ENCODE measurements around the gene SEMA4D. TPM values are rescaled to one million over a fixed set of nuclear protein-coding genes. Genes with fewer than 3 reads are reported as not detected.

The SEMA4D gene
- polyA plus RNA-seq, 1 donor from 2014 or later: 34.0 TPM

DNA sequence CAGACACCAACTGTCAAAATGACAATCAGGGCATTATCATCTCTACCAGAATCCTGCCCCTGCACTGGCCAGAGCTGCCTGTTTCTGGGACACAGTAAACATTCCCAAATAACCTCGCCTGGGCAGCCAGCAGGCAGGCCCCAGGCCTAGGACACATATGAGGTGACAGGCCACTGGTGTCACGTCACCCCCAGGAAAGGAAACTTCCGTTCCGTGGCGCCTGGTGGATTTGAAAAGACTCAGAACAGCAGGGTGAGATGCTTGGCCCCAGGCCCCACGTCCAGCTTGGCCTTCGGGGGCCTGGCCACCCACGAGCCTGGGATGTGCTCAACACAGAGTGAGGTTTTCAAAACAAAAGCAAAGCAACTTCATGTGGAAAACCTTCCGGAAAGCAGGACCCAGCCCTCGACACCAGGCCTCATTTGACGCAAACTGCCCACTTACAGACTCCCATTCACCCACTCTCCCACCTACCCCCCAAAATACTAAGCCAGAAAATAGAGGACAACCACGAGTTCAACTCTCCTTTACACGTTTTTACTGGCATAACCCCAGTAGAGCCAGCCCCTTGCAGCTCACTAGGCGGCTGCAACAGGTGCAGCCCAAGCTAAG, 1.2 kb downstream of the SEMA4D start:
- Histone ChIP-seq H3K27me3 (ENCODE audit: insufficient read depth, low read depth, low read length) (no peaks in the 10 kb centered on the region), H3K36me3 (ENCODE audit: insufficient read depth, low read length) (no peaks in the 10 kb centered on the region), H3K9ac (ENCODE audit: low read length) (peak overlapping the region; percentile 93), H3K27ac (ENCODE audit: low read length) (peak overlapping the region; percentile 66), H3K79me2 (replicated peaks; ENCODE audit: insufficient read depth, low read length) (peaks cover 66% of the 10 kb centered on the region), H3K4me2 (ENCODE audit: low read length) (peak overlapping the region; percentile 76), H3F3A (ENCODE audit: insufficient read depth, low read length, poor library complexity, severe bottlenecking) (no peaks in the 10 kb centered on the region), H3K9me3 (ENCODE audit: low read length) (no peaks in the 10 kb centered on the region), H3K9me2 (ENCODE audit: insufficient read depth, low read length) (no peaks in the 10 kb centered on the region), H2AFZ (ENCODE audit: low read depth, low read length) (no peak overlapping the region), H3K4me3 (ENCODE audit: low read length) (peak overlapping the region; percentile 78), H4K20me1 (ENCODE audit: insufficient read depth) (no peaks in the 10 kb centered on the region)
- TF ChIP-seq, protein P1, sequence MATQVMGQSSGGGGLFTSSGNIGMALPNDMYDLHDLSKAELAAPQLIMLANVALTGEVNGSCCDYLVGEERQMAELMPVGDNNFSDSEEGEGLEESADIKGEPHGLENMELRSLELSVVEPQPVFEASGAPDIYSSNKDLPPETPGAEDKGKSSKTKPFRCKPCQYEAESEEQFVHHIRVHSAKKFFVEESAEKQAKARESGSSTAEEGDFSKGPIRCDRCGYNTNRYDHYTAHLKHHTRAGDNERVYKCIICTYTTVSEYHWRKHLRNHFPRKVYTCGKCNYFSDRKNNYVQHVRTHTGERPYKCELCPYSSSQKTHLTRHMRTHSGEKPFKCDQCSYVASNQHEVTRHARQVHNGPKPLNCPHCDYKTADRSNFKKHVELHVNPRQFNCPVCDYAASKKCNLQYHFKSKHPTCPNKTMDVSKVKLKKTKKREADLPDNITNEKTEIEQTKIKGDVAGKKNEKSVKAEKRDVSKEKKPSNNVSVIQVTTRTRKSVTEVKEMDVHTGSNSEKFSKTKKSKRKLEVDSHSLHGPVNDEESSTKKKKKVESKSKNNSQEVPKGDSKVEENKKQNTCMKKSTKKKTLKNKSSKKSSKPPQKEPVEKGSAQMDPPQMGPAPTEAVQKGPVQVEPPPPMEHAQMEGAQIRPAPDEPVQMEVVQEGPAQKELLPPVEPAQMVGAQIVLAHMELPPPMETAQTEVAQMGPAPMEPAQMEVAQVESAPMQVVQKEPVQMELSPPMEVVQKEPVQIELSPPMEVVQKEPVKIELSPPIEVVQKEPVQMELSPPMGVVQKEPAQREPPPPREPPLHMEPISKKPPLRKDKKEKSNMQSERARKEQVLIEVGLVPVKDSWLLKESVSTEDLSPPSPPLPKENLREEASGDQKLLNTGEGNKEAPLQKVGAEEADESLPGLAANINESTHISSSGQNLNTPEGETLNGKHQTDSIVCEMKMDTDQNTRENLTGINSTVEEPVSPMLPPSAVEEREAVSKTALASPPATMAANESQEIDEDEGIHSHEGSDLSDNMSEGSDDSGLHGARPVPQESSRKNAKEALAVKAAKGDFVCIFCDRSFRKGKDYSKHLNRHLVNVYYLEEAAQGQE (IDR thresholded peaks at IDR 0.05; ENCODE audit: borderline replicate concordance): no peak
- peak; percentile 14 for TF ChIP-seq RAD21 (conservative IDR thresholded peaks at IDR 0.05)
- no peak for TF ChIP-seq EP300 (conservative IDR thresholded peaks at IDR 0.05; ENCODE audit: poor library complexity, severe bottlenecking)
- TF ChIP-seq, protein P2, sequence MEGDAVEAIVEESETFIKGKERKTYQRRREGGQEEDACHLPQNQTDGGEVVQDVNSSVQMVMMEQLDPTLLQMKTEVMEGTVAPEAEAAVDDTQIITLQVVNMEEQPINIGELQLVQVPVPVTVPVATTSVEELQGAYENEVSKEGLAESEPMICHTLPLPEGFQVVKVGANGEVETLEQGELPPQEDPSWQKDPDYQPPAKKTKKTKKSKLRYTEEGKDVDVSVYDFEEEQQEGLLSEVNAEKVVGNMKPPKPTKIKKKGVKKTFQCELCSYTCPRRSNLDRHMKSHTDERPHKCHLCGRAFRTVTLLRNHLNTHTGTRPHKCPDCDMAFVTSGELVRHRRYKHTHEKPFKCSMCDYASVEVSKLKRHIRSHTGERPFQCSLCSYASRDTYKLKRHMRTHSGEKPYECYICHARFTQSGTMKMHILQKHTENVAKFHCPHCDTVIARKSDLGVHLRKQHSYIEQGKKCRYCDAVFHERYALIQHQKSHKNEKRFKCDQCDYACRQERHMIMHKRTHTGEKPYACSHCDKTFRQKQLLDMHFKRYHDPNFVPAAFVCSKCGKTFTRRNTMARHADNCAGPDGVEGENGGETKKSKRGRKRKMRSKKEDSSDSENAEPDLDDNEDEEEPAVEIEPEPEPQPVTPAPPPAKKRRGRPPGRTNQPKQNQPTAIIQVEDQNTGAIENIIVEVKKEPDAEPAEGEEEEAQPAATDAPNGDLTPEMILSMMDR (IDR thresholded peaks at IDR 0.05; ENCODE audit: poor library complexity, severe bottlenecking): no peak

DNA sequence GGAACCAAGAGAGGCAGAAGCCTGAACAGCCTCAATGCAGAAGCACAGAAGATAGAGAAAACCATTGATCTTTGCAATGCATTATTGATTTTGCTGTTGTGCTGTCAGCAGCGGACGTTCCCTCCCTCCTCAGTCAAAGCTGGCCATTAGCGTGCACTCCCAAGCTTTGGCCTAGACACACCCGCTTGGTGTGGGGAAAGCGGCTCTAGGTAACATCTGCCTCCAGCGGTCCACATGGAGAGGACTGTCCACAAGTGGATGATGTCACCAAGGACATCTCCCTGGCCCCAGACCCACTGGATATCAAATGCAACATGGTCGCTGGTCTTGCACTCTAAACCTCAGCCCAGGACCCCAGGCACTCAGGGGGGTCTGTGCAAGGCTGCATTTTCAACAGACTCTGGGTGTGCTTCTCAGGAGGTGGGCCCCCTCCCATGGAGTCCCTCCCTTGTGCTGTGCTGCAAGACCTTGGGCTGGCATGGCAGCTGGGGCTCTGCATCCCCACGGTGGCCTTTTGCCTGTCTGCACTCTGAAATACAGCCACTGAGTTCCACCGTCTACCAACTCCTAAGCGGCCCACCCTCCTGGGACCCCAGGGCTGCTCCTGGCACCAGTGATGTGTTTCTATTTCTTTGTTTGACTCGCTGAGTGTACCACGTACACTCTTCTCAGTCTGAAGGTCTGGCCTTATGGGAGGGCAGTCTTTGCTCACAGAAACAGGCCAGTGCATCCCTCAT, 1.9 kb downstream of the SEMA4D start:
- H3K9ac ChIP-seq (ENCODE audit: low read length): peak overlapping the region; percentile 93
- H3K4me3 ChIP-seq (ENCODE audit: low read length): peak overlapping the region; percentile 78
- no peaks in the 10 kb centered on the region for H3K9me2 ChIP-seq (ENCODE audit: insufficient read depth, low read length)
- peak overlapping the region; percentile 76 for H3K4me2 ChIP-seq (ENCODE audit: low read length)
- H3K9me3 ChIP-seq (ENCODE audit: low read length): no peaks in the 10 kb centered on the region
- no peaks in the 10 kb centered on the region for H3F3A ChIP-seq (ENCODE audit: insufficient read depth, low read length, poor library complexity, severe bottlenecking)
- no peak overlapping the region for H2AFZ ChIP-seq (ENCODE audit: low read depth, low read length)
- H3K27ac ChIP-seq (ENCODE audit: low read length): peak overlapping the region; percentile 66
- no peaks in the 10 kb centered on the region for H3K36me3 ChIP-seq (ENCODE audit: insufficient read depth, low read length)
- no peaks in the 10 kb centered on the region for H4K20me1 ChIP-seq (ENCODE audit: insufficient read depth)
- peaks cover 72% of the 10 kb centered on the region for H3K79me2 ChIP-seq (replicated peaks; ENCODE audit: insufficient read depth, low read length)
- H3K27me3 ChIP-seq (ENCODE audit: insufficient read depth, low read depth, low read length): no peaks in the 10 kb centered on the region
- TF ChIP-seq SMC3 (conservative IDR thresholded peaks at IDR 0.05; ENCODE audit: poor library complexity) (no peak), EP300 (conservative IDR thresholded peaks at IDR 0.05; ENCODE audit: poor library complexity, severe bottlenecking) (no peak), RAD21 (conservative IDR thresholded peaks at IDR 0.05) (no peak), POLR2AphosphoS5 (IDR thresholded peaks at IDR 0.05) (no peak), EZH2 (IDR thresholded peaks at IDR 0.05; ENCODE audit: borderline replicate concordance, insufficient read depth, low read length, poor library complexity, severe bottlenecking) (no peak), TAF1 (IDR thresholded peaks at IDR 0.05; ENCODE audit: low read depth) (no peak), MXI1 (conservative IDR thresholded peaks at IDR 0.05; ENCODE audit: poor library complexity, severe bottlenecking) (no peak)
- TF ChIP-seq, protein P1 (IDR thresholded peaks at IDR 0.05; ENCODE audit: borderline replicate concordance): no peak
- TF ChIP-seq, protein P2 (IDR thresholded peaks at IDR 0.05; ENCODE audit: poor library complexity, severe bottlenecking): no peak
